ENCODE results near the gene MBLAC1. TPM values are rescaled to one million over a fixed set of nuclear protein-coding genes. Genes with fewer than 3 reads are reported as not detected.

The MBLAC1 gene
- total RNA-seq, result 1 to 10 TPM; 2.3 to 2.8 TPM

GRCh38 chr7:100126931-100127865, at the start of gene MBLAC1:
Gene MBLAC1 (plus strand): TSS chr7:100126967. CDS start chr7:100127396, 429 bp downstream.

GRCh38 chr7:100081535-100082102, 45.1 kb upstream of the MBLAC1 start, which contains the start of gene ZNF3:
Gene ZNF3 (minus strand): TSS chr7:100081723. CDS start chr7:100077357, 4,366 bp downstream.

GRCh38 chr7:100088621-100089457, 37.9 kb upstream of the MBLAC1 start, which contains the start of gene COPS6:
Gene COPS6 (plus strand): TSS chr7:100088969. CDS start chr7:100088991, 22 bp downstream.

GRCh38 chr7:100101016-100101862, 25.5 kb upstream of the MBLAC1 start, which contains the start of the genes AP4M1 and MCM7:
Gene AP4M1 (plus strand): TSS chr7:100101643. CDS start chr7:100101715, 72 bp downstream.
Gene MCM7 (minus strand): TSS chr7:100101397. CDS start chr7:100101294, 103 bp downstream.

GRCh38 chr7:100119072-100119969, 7.4 kb upstream of the MBLAC1 start, which contains the start of the genes CNPY4 and TAF6:
Gene CNPY4 (plus strand): TSS chr7:100119634. CDS start chr7:100119745, 111 bp downstream.
Gene TAF6 (minus strand): TSS chr7:100119358. CDS start chr7:100114209, 5,149 bp downstream.

GRCh38 chr7:100148559-100149328, 22.0 kb downstream of the MBLAC1 start, which contains the start of gene LAMTOR4:
Gene LAMTOR4 (plus strand): TSS chr7:100148918. CDS start chr7:100148973, 55 bp downstream.

GRCh38 chr7:100158229-100159098, 31.7 kb downstream of the MBLAC1 start, which contains the start of gene TRAPPC14:
Gene TRAPPC14 (minus strand): TSS chr7:100158723. CDS start chr7:100158499, 224 bp downstream.

GRCh38 chr7:100177045-100178001, 50.6 kb downstream of the MBLAC1 start, which contains the start of the genes GPC2 and STAG3:
Gene GPC2 (minus strand): TSS chr7:100177381. CDS start chr7:100177199, 182 bp downstream.
Gene STAG3 (plus strand): TSS chr7:100177918. CDS start chr7:100180557, 2,639 bp downstream.

Small RNA genes within 50 kb of the gene (small RNA-seq; reads per million reads assigned to genes)
- 10,242 to 18,435 reads per million in 2 donors for gene MIR106B
- 3,127 to 3,949 reads per million in 2 donors for gene MIR25
- 9,151 to 11,865 reads per million in 2 donors for gene MIR93

Other genes starting within 250 kb of the MBLAC1 start
- gene OR2AE1, start 249.9 kb upstream of the MBLAC1 start, total RNA-seq, result under 1 TPM; 0.33 to 0.34 TPM
- 10 to 100 TPM; 22.7 to 25.3 TPM for gene TRIM4, start 207.4 kb upstream of the MBLAC1 start, total RNA-seq
- gene GJC3, start 197.3 kb upstream of the MBLAC1 start, total RNA-seq, result under 1 TPM in 1 of 2 donors, not detected in 1; 0.69 TPM
- under 1 TPM; 0.34 to 1.00 TPM for gene AZGP1, start 150.9 kb upstream of the MBLAC1 start, total RNA-seq
- gene ZKSCAN1, start 111.4 kb upstream of the MBLAC1 start, total RNA-seq, result 10 to 100 TPM; 39.3 to 68.5 TPM
- 10 to 100 TPM in 1 of 2 donors, 1 to 10 TPM in 1; 7.0 to 12.4 TPM for gene ZSCAN21, start 77.2 kb upstream of the MBLAC1 start, total RNA-seq
- gene ZNF3, start 45.2 kb upstream of the MBLAC1 start, total RNA-seq, result 10 to 100 TPM; 21.0 to 21.3 TPM
- 10 to 100 TPM; 42.3 to 48.0 TPM for gene COPS6, start 38.0 kb upstream of the MBLAC1 start, total RNA-seq
- 100 to 1,000 TPM in 1 of 2 donors, 10 to 100 TPM in 1; 69.5 to 202 TPM for gene MCM7, start 25.6 kb upstream of the MBLAC1 start, total RNA-seq
- 10 to 100 TPM; 11.0 to 12.4 TPM for gene AP4M1, start 25.3 kb upstream of the MBLAC1 start, total RNA-seq
- 10 to 100 TPM; 31.0 to 54.3 TPM for gene TAF6, start 7.6 kb upstream of the MBLAC1 start, total RNA-seq
- gene CNPY4, start 7.3 kb upstream of the MBLAC1 start, total RNA-seq, result 10 to 100 TPM; 11.0 to 12.0 TPM
- 100 to 1,000 TPM in 1 of 2 donors, 10 to 100 TPM in 1; 96.0 to 127 TPM for gene LAMTOR4, start 22.0 kb downstream of the MBLAC1 start, total RNA-seq
- gene TRAPPC14, start 31.8 kb downstream of the MBLAC1 start, total RNA-seq, result 10 to 100 TPM in 1 of 2 donors, 1 to 10 TPM in 1; 10.0 to 12.0 TPM
- gene GAL3ST4, start 41.6 kb downstream of the MBLAC1 start, total RNA-seq, result 1 to 10 TPM; 3.3 to 5.2 TPM
- 1 to 10 TPM; 1.7 to 2.4 TPM for gene GPC2, start 50.4 kb downstream of the MBLAC1 start, total RNA-seq
- 1 to 10 TPM; 1.7 to 2.4 TPM for gene STAG3, start 51.0 kb downstream of the MBLAC1 start, total RNA-seq
- not detected for gene PVRIG, start 93.0 kb downstream of the MBLAC1 start, total RNA-seq
- not detected for gene SPDYE3, start 180.7 kb downstream of the MBLAC1 start, total RNA-seq
- 10 to 100 TPM; 12.7 to 21.0 TPM for gene PILRB, start 231.2 kb downstream of the MBLAC1 start, total RNA-seq
- gene PILRA, start 246.5 kb downstream of the MBLAC1 start, total RNA-seq, result not detected

All from melanocyte of skin (primary cell).